Suprapubic skin (tissue), 4 donors: Measurements from ENCODE around the gene HERC5. TPM values are rescaled to one million over a fixed set of nuclear protein-coding genes. Genes with fewer than 3 reads are reported as not detected.
A peak's percentile ranks its signal among the peaks of the same experiment; 100 is the strongest.

Experiments
- DNase-seq, 2 donors: peaks; one replicate each; pipeline ENCODE4 v3.0.0-alpha.2; 2019; ENCODE audit warnings: low spot score in 2 of 2
- H3K27ac ChIP-seq: fragments of 200-600 bp; sonication (generic); one replicate; pipeline ENCODE4 v1.5.1; 2019
- H3K27me3 ChIP-seq: fragments of 200-600 bp; sonication (generic); one replicate; pipeline ENCODE4 v1.5.1; 2019
- H3K36me3 ChIP-seq: fragments of 200-600 bp; sonication (generic); one replicate; pipeline ENCODE4 v1.5.1; 2019
- H3K4me1 ChIP-seq: fragments of 200-600 bp; sonication (generic); one replicate; pipeline ENCODE4 v1.5.1; 2019
- H3K4me3 ChIP-seq: fragments of 200-600 bp; sonication (generic); one replicate; pipeline ENCODE4 v1.5.1; 2019; ENCODE audit warnings: mild to moderate bottlenecking
- H3K9me3 ChIP-seq: fragments of 200-600 bp; sonication (generic); one replicate; pipeline ENCODE4 v1.5.1; 2019
- CTCF ChIP-seq, 2 donors: fragments of 200-600 bp in 1 of 2; fragments of 450-650 bp in 1 of 2; sonication (generic) in 1 of 2; IDR thresholded peaks; one replicate each; pipeline ENCODE4 v1.5.1; 2016 to 2019; ENCODE audit warnings: antibody characterized with exemption in 2 of 2, mild to moderate bottlenecking in 1 of 2, moderate library complexity in 1 of 2
- EP300 ChIP-seq: sonication (generic); formaldehyde crosslinking; IDR thresholded peaks from one replicate; pipeline ENCODE4 v1.6.1; 2017; ENCODE audit warnings: antibody characterized with exemption
- POLR2A ChIP-seq, 2 donors: fragments of 450-650 bp; IDR thresholded peaks; one replicate each; pipeline ENCODE4 v1.6.1; 2017; ENCODE audit warnings: antibody characterized with exemption in 2 of 2, mild to moderate bottlenecking in 2 of 2, moderate library complexity in 2 of 2
- POLR2AphosphoS5 ChIP-seq, 3 donors: sonication (generic); formaldehyde crosslinking; IDR thresholded peaks; one replicate each; pipeline ENCODE4 v1.6.1; 2017; ENCODE audit warnings: antibody characterized with exemption in 3 of 3
- WGBS: methylation state at CpG from one replicate; pipeline ENCODE4 v1.1.5; 2018; 5-methylcytosine and 5-hydroxymethylcytosine counted together
- total RNA-seq, 4 donors: library from RNA; depleted of rRNA; stranded (reverse); fragments of >200 nt; gene quantifications; one replicate each; pipeline ENCODE4 v1.1.0, GENCODE V29; 2016

The HERC5 gene
- total RNA-seq, 4 donors from 2014 or later = 1.1 to 2.8 (median 1.8) TPM

DNA sequence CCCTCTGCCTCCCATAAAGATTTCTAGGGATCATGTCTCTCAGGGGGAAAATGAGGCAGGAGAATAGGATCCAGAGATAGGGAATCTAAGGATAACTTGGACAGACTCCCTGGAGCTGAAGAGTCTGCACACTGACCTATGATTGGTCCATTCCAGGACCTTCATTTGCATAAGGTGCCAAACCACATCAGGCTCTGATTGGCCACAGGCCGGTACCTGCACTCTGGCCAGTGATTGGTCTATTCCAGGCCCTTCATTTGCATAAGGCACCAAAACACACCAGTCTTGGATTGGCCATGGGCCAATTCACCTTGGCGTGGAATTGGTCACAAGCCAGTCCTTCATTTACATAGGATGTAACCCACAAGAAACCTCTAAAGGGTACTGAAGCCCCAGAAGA is 4.0 kb upstream of the HERC5 start:
- TF ChIP-seq POLR2A (IDR thresholded peaks at IDR 0.05) (no peak), CTCF (IDR thresholded peaks at IDR 0.05) (no peak), POLR2AphosphoS5 (IDR thresholded peaks at IDR 0.05) (no peak), EP300 (no peak)

DNA sequence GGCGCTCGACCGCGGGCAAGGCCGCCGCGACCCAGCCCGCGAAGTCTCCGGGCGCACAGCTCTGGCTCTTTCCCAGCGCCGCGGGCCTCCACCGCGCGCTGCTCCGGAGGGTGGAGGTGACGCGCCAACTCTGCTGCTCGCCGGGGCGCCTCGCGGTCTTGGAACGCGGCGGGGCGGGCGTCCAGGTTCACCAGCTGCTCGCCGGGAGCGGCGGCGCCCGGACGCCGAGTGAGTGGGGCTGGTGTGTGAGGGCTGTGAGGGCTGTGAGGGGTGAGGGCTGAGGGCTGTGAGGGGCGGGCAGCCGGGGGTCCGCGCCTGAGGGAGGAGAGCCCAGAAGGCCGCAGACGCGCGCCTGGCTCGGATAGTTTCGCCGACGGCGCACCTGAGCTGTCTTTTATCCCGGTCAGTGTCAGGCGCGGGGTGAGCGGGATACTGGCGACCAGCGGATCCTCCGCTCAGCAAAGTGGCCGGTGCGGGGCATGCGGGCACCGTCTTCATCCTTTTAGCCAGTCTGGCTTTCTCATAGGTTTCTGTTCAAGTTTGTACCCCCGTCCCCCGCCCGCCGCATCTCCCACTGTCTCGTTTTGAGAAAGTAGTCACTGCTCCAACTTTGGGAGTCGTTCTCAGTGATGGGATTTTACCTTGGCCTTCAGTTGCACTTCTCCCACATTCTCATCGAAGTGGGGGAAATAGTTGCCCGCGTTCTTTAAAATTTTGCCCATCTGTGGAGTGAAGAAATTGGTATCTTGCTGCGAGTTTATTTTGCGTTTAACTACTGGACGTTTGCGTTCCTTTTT is 586 bp downstream of the HERC5 start:
- peak in 1 of 2 donors; percentile 77 for DNase-seq
- no peaks in the 10 kb centered on the region for H3K9me3 ChIP-seq
- H3K36me3 ChIP-seq = peaks cover 5% of the 10 kb centered on the region
- 18% methylated on average over 20 of the region's 75 CpGs for WGBS
- H3K4me3 ChIP-seq = peak overlapping the region; percentile 74
- peaks cover 17% of the 10 kb centered on the region for H3K4me1 ChIP-seq
- peak overlapping the region; percentile 65 for H3K27ac ChIP-seq
- H3K27me3 ChIP-seq = no peaks in the 10 kb centered on the region
- TF ChIP-seq POLR2AphosphoS5 (IDR thresholded peaks at IDR 0.05) = no peak
- no peak for TF ChIP-seq POLR2A (IDR thresholded peaks at IDR 0.05)
- TF ChIP-seq CTCF (IDR thresholded peaks at IDR 0.05) = no peak

More for the DNA sequence above, 4.0 kb upstream of the HERC5 start:
- no peaks in the 10 kb centered on the region for H3K9me3 ChIP-seq
- no peaks in the 10 kb centered on the region for H3K36me3 ChIP-seq
- WGBS = 73% methylated on average over 2 of the region's 2 CpGs
- H3K27me3 ChIP-seq = no peaks in the 10 kb centered on the region
- H3K27ac ChIP-seq = no peak overlapping the region
- no peak overlapping the region for H3K4me3 ChIP-seq
- peaks cover 15% of the 10 kb centered on the region for H3K4me1 ChIP-seq
- DNase-seq = no peak

- no peak for TF ChIP-seq POLR2AphosphoS5 (IDR thresholded peaks at IDR 0.05)
- TF ChIP-seq CTCF (IDR thresholded peaks at IDR 0.05) = no peak
- TF ChIP-seq EP300 = no peak
- no peak for TF ChIP-seq POLR2A (IDR thresholded peaks at IDR 0.05)
- DNase-seq = no peak
- Histone ChIP-seq H3K27me3 (no peaks in the 10 kb centered on the region), H3K27ac (no peak overlapping the region), H3K9me3 (no peaks in the 10 kb centered on the region), H3K4me3 (peak overlapping the region; percentile 74), H3K36me3 (peaks cover 9% of the 10 kb centered on the region), H3K4me1 (peaks cover 17% of the 10 kb centered on the region)
- 63% methylated on average over 7 of the region's 7 CpGs for WGBS
These were observed 1.3 kb downstream of the HERC5 start for GRCh38 chr4:88458104-88458740.

DNA sequence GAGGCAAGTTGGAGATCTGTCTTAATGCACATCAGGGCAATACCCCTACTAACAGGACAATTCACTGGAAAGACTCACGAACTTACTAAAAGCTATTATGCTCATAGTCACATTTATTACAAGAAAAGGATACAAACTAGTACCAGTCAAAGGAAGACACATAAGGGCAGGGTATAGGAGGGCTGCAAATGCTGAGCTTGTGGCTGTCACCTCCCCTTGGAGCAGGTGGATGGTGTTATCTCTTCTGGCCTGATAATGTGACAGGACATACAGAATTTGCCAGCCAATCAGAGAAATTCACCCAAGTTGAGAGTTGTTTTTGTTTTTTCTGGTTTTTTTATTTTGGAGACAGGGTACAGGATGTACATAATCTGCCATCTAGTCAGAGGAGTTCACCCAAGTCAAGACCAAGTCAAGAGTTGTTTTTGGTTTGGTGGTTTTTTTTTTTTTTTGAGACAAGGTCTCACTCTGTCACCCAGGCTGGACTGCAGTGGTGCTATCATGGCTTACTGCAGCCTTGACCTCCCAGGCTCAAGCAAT is 8.8 kb downstream of the HERC5 start:
- Histone ChIP-seq H3K27ac (no peak overlapping the region), H3K9me3 (no peaks in the 10 kb centered on the region), H3K4me3 (no peak overlapping the region), H3K27me3 (no peaks in the 10 kb centered on the region), H3K4me1 (no peaks in the 10 kb centered on the region), H3K36me3 (peaks cover 29% of the 10 kb centered on the region)
- 100% methylated on average over 1 of the region's 1 CpG for WGBS
- DNase-seq = no peak
- TF ChIP-seq POLR2A (IDR thresholded peaks at IDR 0.05) = no peak
- TF ChIP-seq POLR2AphosphoS5 (IDR thresholded peaks at IDR 0.05) = no peak
- no peak for TF ChIP-seq CTCF (IDR thresholded peaks at IDR 0.05)
- TF ChIP-seq EP300 = no peak

- no peaks in the 10 kb centered on the region for H3K4me1 ChIP-seq
- H3K27me3 ChIP-seq = no peaks in the 10 kb centered on the region
- H3K36me3 ChIP-seq = peaks cover 25% of the 10 kb centered on the region
- H3K9me3 ChIP-seq = no peaks in the 10 kb centered on the region
- 69% methylated on average over 2 of the region's 2 CpGs for WGBS
- H3K4me3 ChIP-seq = no peak overlapping the region
- DNase-seq = no peak
- no peak overlapping the region for H3K27ac ChIP-seq
- TF ChIP-seq CTCF (IDR thresholded peaks at IDR 0.05) = no peak
- no peak for TF ChIP-seq POLR2A (IDR thresholded peaks at IDR 0.05)
- TF ChIP-seq EP300 = no peak
- TF ChIP-seq POLR2AphosphoS5 (IDR thresholded peaks at IDR 0.05) = no peak
These were observed 10.5 kb downstream of the HERC5 start for GRCh38 chr4:88467392-88467791.
